Neuronal stem cell (in vitro differentiated cells): ENCODE data around the gene FOSB.

Source experiments
- DNase-seq: peaks from one replicate; pipeline ENCODE4 v3.0.0-alpha.2; 2013; ENCODE audit warnings: low spot score
- H2AFZ ChIP-seq: one replicate; pipeline ENCODE4 v1.6.1; 2013; ENCODE audit warnings: mild to moderate bottlenecking, low read length, inconsistent platforms
- H2AK5ac ChIP-seq: 2 replicates; pipeline ENCODE4 v1.6.1; 2013; ENCODE audit warnings: low read depth, mild to moderate bottlenecking, inconsistent platforms, low read length, moderate library complexity, mixed read lengths
- H2BK120ac ChIP-seq: 2 replicates; pipeline ENCODE4 v1.6.1; 2013; ENCODE audit warnings: low read depth, mild to moderate bottlenecking, inconsistent platforms, low read length, moderate library complexity, mixed read lengths
- H2BK12ac ChIP-seq: one replicate; pipeline ENCODE4 v1.6.1; 2013; ENCODE audit warnings: low read length, inconsistent platforms
- H2BK15ac ChIP-seq: 2 replicates; pipeline ENCODE4 v1.6.1; 2013; ENCODE audit warnings: mild to moderate bottlenecking, low read length, inconsistent platforms, mixed read lengths
- H2BK5ac ChIP-seq: one replicate; pipeline ENCODE4 v1.6.1; 2013; ENCODE audit warnings: inconsistent platforms, mild to moderate bottlenecking, low read length, moderate library complexity
- H3K14ac ChIP-seq: one replicate; pipeline ENCODE4 v1.6.1; 2013; ENCODE audit warnings: low read length, inconsistent platforms
- H3K18ac ChIP-seq: 2 replicates; pipeline ENCODE4 v1.6.1; 2013; ENCODE audit warnings: low read length, inconsistent platforms
- H3K23ac ChIP-seq: 2 replicates; pipeline ENCODE4 v1.6.1; 2013; ENCODE audit warnings: low read depth, mild to moderate bottlenecking, mixed read lengths, low read length, inconsistent platforms; ENCODE audit not compliant: poor library complexity
- H3K27ac ChIP-seq: replicated peaks from 3 replicates; pipeline ENCODE4 v1.5.1; 2013; ENCODE audit warnings: low read length, inconsistent platforms
- H3K27me3 ChIP-seq, 3 experiments: 2 replicates each; pipeline ENCODE4 v1.6.1; 2013; ENCODE audit warnings: low read length in 3 of 3, mild to moderate bottlenecking in 2 of 3, inconsistent platforms in 1 of 3, low read depth in 1 of 3, mixed read lengths in 1 of 3, moderate library complexity in 1 of 3; ENCODE audit not compliant: control insufficient read depth in 3 of 3, insufficient read depth in 3 of 3
- H3K36me3 ChIP-seq, 2 donors: replicated peaks in 1 of 2; 2 replicates each; pipeline ENCODE4 v1.6.1; 2013; ENCODE audit warnings: low read length in 2 of 2; ENCODE audit not compliant: control insufficient read depth in 2 of 2, insufficient read depth in 2 of 2
- H3K4ac ChIP-seq: 2 replicates; pipeline ENCODE4 v1.6.1; 2013; ENCODE audit warnings: inconsistent platforms, mild to moderate bottlenecking, low read length, moderate library complexity
- H3K4me1 ChIP-seq, 2 donors: 1 replicate in 1 of 2; 2 replicates in 1 of 2; pipeline ENCODE4 v1.6.1; 2013; ENCODE audit warnings: low read length in 2 of 2, low read depth in 1 of 2; ENCODE audit not compliant: control insufficient read depth in 2 of 2, insufficient read depth in 1 of 2
- H3K4me2 ChIP-seq: one replicate; pipeline ENCODE4 v1.6.1; 2013; ENCODE audit warnings: mild to moderate bottlenecking, low read length, inconsistent platforms; ENCODE audit not compliant: insufficient read depth, poor library complexity, severe bottlenecking
- H3K4me3 ChIP-seq, 2 donors: 2 replicates each; pipeline ENCODE4 v1.5.1; 2013; ENCODE audit warnings: low read length in 2 of 2, mild to moderate bottlenecking in 2 of 2, inconsistent platforms in 1 of 2, moderate library complexity in 1 of 2
- H3K79me1 ChIP-seq: one replicate; pipeline ENCODE4 v1.6.1; 2013; ENCODE audit warnings: low read depth, mild to moderate bottlenecking, inconsistent platforms, low read length, moderate library complexity
- H3K9ac ChIP-seq: one replicate; pipeline ENCODE4 v1.6.1; 2013; ENCODE audit warnings: mild to moderate bottlenecking, low read depth, low read length, inconsistent platforms; ENCODE audit not compliant: poor library complexity
- H3K9me3 ChIP-seq, 2 donors: replicated peaks in 1 of 2; 2 replicates each; pipeline versions ENCODE3 to v1.6.1; 2013; ENCODE audit warnings: low read length in 2 of 2, mild to moderate bottlenecking in 2 of 2, inconsistent platforms in 1 of 2, low read depth in 1 of 2, mixed read lengths in 1 of 2, moderate library complexity in 1 of 2; ENCODE audit not compliant: control insufficient read depth in 2 of 2, insufficient read depth in 1 of 2
- H4K8ac ChIP-seq: one replicate; pipeline ENCODE4 v1.6.1; 2013; ENCODE audit warnings: low read depth, mild to moderate bottlenecking, inconsistent platforms, low read length, moderate library complexity
- H4K91ac ChIP-seq: one replicate; pipeline ENCODE4 v1.6.1; 2013; ENCODE audit warnings: low read length, low read depth, mild to moderate bottlenecking, inconsistent platforms; ENCODE audit not compliant: poor library complexity
- WGBS, 2 donors: extraction: QIAGEN DNeasy Blood & Tissue Kit; methylation state at CpG; one replicate each; pipeline ENCODE4 v1.1.7; 2013; ENCODE audit warnings: missing lambda C conversion rate in 2 of 2, mixed read lengths in 1 of 2; ENCODE audit not compliant: insufficient read length in 2 of 2, insufficient replicate concordance in 1 of 2; ENCODE audit errors: extremely low coverage in 2 of 2; 5-methylcytosine and 5-hydroxymethylcytosine counted together

FOSB gene

GRCh38 chr19:45442408-45442777, 25.4 kb upstream of the FOSB start:
- Histone ChIP-seq H3K14ac (no peak overlapping the region), H3K4me3 (no peak overlapping the region), H3K9me3 (no peaks in the 10 kb centered on the region), H3K79me1 (no peaks in the 10 kb centered on the region), H3K27ac (no peak overlapping the region), H3K27me3 (no peaks in the 10 kb centered on the region), H2AFZ (no peak overlapping the region), H3K4me2 (no peak overlapping the region), H3K4me1 (peaks cover 14 to 24% of the 10 kb centered on the region in 2 donors), H3K36me3 (no peaks in the 10 kb centered on the region), H4K91ac (no peak overlapping the region), H2BK120ac (no peak overlapping the region), H2BK12ac (no peak overlapping the region), H3K18ac (no peak overlapping the region), H4K8ac (no peak overlapping the region), H2BK5ac (no peak overlapping the region), H3K23ac (no peak overlapping the region), H2BK15ac (no peak overlapping the region), H3K4ac (no peak overlapping the region), H3K9ac (no peak overlapping the region), H2AK5ac (no peak overlapping the region)
- DNase-seq, result no peak
- no CpG with 5 or more reads among the region's 2 CpGs for WGBS, 2 donors

- Histone ChIP-seq H3K18ac (peak overlapping the region; percentile 27), H3K4ac (no peak overlapping the region), H3K27ac (peak overlapping the region; percentile 11), H2BK12ac (no peak overlapping the region), H4K8ac (no peak overlapping the region), H3K14ac (no peak overlapping the region), H2BK5ac (peak overlapping the region; percentile 79), H2BK120ac (no peak overlapping the region), H3K27me3 (no peaks in the 10 kb centered on the region), H3K4me2 (peak overlapping the region; percentile 92), H3K9me3 (no peaks in the 10 kb centered on the region), H3K4me3 (peak overlapping the region; percentile 65 to 72), H3K23ac (no peak overlapping the region), H3K9ac (peak overlapping the region; percentile 71), H4K91ac (no peak overlapping the region), H3K79me1 (no peaks in the 10 kb centered on the region), H3K4me1 (peaks cover 14 to 24% of the 10 kb centered on the region in 2 donors), H2AK5ac (peak overlapping the region; percentile 4), H3K36me3 (no peaks in the 10 kb centered on the region), H2BK15ac (no peak overlapping the region), H2AFZ (peak overlapping the region; percentile 84)
- DNase-seq, result no peak
- WGBS, 2 donors, result no CpG with 5 or more reads among the region's 15 CpGs
These were observed 24.9 kb upstream of the FOSB start for GRCh38 chr19:45442778-45443461.

- H2AFZ ChIP-seq, result peak overlapping the region; percentile 84
- H3K27ac ChIP-seq, result peak overlapping the region; percentile 88
- H3K79me1 ChIP-seq, result no peaks in the 10 kb centered on the region
- H3K36me3 ChIP-seq, result no peaks in the 10 kb centered on the region
- H3K4me3 ChIP-seq, result peak overlapping the region; percentile 65 to 84
- H3K4me2 ChIP-seq, result peak overlapping the region; percentile 92
- no peak overlapping the region for H4K8ac ChIP-seq
- H2BK5ac ChIP-seq, result peak overlapping the region; percentile 79
- no peak overlapping the region for H3K23ac ChIP-seq
- peaks cover 14 to 24% of the 10 kb centered on the region in 2 donors for H3K4me1 ChIP-seq
- peak overlapping the region; percentile 85 for H3K9ac ChIP-seq
- H3K9me3 ChIP-seq, result no peaks in the 10 kb centered on the region
- no peaks in the 10 kb centered on the region for H3K27me3 ChIP-seq
- H4K91ac ChIP-seq, result no peak overlapping the region
- H2BK120ac ChIP-seq, result peak overlapping the region; percentile 61
- H3K18ac ChIP-seq, result peak overlapping the region; percentile 96
- peak overlapping the region; percentile 53 for H3K4ac ChIP-seq
- peak overlapping the region; percentile 77 for H2BK15ac ChIP-seq
- peak; percentile 94 for DNase-seq
- WGBS, 2 donors, result no CpG with 5 or more reads among the region's 49 CpGs
- H2BK12ac ChIP-seq, result no peak overlapping the region
- H3K14ac ChIP-seq, result peak overlapping the region; percentile 26
- H2AK5ac ChIP-seq, result peak overlapping the region; percentile 92
These were observed 24.1 kb upstream of the FOSB start for GRCh38 chr19:45443462-45444317.
